ENCODE measurements around the gene FERMT3.
"Not testable (repeated sequence)": the region's sequence is repeated elsewhere in the genome, so short reads cannot be mapped to it uniquely, and the experiment has no call there.

The FERMT3 gene

DNA sequence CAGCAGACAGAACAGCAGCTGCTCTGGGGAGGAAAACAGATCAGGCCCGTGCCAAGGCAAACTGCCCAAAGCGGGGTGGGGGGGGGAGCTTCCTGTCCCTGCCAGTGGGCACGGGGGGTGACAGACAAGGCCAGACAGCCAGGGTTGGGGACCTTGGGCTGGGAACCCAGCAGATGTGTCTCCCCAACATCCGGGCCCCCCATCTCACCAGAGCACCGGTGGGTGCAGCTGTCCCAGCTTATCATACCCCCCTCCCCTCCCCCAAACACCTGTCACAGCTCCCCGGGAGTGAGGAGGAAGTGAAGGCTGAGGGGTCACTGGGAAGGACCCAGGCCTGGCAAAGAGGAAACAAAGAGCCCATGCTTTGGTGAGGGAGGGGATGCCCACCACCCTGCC lies 38.9 kb downstream of the FERMT3 start:
- peak in 3 of 10 donors; percentile 49 to 81 (median 52) for DNase-seq
- intact Hi-C loops (cut with DNase I): no loop called here

DNA sequence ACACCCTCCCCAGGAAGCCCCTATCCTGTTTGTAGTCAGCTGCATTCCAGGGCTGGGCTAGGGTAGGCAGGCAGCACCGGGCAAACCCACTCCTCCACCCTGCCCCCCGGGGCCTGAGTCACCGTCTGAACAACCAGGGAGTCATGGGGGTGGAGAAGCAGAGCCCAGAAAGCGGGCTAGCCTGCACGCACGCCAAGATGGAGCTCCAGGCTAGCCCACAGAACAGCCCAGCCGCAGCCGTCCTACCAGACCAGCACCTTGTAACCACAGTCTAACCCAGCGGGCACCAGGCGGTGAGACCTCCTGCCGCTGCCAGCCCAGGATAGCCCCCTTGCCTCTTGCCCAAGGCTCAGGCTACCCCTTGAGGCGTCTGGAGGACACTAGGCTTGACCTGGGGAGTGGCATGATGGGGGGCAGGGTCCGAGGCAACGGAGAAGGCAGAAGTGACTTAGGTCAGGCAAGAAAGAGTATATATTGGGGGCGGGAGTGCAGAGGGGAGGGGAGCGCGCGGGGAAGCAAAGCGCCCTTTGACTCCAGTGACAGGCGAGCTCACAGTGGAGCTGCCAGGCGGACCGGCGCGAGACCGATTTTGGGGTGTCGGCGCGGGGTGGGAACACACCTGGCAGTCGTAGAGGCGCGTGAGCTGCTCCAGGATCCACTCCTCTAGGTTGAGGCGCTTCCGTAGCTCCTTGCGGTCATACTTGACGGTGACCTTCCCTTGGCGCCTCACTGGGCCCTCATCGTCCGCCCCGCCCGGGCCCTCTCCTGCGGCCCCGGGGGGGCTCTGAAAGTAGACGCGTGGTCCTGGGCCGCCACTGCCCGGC lies 39.5 kb downstream of the FERMT3 start:
- intact Hi-C loops (cut with DNase I): no loop called here
- peak in 2 of 10 donors; percentile 57 to 80 for DNase-seq

DNA sequence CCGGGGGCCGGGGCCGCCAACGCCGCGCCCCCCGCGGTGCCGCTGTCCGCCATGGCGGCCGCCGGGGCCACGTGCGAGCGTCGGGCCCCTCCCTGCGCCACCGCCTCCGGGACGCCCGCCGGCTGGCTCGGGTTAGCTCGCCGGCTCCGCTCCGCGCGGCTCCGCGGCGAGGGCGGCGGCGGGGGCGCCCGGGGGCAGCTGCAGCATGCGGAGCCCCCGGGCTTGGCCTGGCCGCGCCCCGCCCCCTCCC lies 40.0 kb downstream of the FERMT3 start:
- DNase-seq; intact Hi-C loops (cut with DNase I): not testable (repeated sequence)

DNA sequence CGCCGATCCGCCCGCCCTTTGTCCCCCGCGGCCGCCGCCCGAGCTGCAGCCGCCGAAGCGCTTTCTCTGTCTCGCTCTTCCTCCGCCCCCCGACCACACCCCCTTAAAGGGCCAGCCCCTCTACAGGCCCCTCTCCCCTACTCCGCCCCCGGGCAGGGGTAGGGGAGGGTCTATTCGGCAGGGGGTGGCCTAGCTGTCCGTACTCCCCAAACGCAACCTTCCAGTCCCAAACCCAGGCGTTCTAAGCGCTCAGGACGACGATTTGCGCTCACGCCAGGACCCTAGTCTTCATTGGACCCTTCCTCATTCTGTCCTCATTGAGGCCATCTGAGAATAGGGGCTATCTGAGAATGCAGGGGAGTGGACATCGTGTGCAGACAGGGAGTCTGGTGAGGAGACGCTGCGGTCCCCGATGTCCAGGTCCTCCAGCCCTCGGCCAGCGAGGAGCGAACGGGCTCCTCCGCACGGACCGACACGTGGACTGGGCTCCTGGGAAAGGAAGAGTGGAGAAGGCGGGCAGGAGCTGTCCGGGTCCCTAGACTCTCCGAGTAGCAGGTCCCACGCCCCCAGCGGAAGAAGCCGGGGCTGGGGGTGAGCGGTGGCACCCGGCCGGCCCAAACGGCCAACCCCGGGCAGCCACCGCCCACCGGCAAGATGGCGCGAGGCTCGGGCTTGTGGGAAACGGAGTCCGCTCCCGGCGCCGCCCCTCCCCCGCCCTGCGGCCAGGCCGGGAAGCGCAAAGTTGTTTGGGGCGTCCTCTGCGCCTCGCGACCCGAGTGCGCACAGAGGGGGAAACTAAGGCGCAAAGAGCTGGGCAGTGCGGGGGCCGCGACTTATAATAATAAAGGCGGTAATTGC lies 40.6 kb downstream of the FERMT3 start, which contains the start of gene PPP1R14B:
PPP1R14B (minus strand) TSS at position 73 of the 858 bp plus-strand sequence. CDS start 270 bp downstream, outside the sequence.
- intact Hi-C loops (cut with DNase I): no loop called here
- peak; percentile 79 to 97 (median 88) for DNase-seq

DNA sequence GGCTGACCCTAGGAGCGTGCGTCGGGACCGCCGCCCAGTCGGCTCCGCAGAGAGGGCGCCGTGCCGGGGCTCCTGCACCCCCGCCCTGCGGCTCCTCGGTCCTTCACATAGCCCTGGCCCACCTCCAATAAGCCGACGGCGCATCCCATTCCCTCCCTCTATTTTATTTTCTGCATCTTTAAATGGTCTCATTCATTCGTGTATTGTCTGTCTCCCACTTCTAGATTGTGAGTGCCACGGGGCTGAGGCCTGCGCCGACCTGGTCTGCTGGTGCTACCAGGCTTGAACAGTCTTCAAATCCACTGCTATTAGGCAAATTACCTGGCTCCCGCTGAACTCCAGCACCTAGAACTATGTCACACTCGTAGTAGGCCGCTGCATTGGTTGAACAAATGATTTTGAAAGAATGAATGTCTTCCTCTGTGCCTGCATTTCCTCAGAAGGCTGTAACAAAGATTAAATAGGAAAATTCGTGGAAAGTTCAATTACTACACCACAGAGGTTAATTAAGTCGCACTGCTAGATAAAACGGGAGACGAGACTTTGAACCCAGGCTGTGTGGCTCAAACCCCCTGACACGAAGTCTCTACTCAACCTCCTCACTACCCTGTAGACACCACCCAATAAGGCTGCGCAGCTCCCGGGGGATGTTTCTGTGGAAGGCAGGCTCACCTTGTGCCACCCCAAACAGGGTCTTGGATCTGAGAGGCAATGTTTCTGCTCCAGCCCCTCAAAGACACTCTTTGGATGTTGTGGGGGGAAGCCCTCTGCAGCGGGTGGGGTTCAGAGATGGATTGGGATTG lies 41.4 kb downstream of the FERMT3 start:
- no peak for DNase-seq
- intact Hi-C loops (cut with DNase I): no loop called here

DNA sequence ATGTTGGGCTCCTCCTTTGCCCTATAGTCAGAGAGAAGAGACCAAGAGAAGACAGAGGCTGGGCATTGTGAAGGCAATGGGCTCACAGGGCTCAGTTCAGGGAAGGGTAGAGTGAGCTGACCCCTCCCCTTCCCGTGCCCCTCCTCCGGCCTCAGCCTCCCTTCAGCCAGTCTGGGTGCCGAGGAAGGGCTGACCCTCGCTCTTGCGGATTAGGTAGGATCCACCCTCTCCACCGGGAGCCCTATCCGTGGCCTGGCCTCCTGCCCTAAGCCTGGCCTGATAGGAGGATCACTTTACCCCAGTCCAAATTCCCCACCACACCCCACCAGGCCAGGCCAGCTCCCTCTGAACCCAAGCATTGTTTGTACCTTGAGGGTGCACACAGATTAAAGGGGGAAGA lies 42.1 kb downstream of the FERMT3 start:
- intact Hi-C loops (cut with DNase I): no loop called here
- DNase-seq: no peak

DNA sequence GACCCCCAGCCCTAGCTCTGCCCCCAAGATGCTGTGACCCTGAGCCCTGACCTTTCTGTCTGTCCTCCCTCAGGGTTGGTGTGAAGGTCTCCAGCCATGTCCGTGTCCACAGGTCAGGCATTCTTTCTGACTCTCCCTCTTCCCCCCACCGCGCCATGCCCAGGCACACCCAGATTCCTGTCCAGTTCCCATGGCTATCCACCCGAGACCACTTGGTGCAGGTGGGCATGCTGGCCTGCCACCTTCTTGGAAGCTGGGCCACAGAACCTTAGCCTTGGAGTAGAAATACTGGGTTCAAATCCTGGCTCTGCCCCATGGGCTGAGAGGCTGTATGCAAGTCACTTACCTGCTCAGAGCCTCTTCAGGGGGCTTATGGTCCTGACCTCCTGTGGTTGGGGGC lies 42.5 kb downstream of the FERMT3 start:
- intact Hi-C loops (cut with DNase I): no loop called here
- DNase-seq: peak in 1 of 10 donors; percentile 75

DNA sequence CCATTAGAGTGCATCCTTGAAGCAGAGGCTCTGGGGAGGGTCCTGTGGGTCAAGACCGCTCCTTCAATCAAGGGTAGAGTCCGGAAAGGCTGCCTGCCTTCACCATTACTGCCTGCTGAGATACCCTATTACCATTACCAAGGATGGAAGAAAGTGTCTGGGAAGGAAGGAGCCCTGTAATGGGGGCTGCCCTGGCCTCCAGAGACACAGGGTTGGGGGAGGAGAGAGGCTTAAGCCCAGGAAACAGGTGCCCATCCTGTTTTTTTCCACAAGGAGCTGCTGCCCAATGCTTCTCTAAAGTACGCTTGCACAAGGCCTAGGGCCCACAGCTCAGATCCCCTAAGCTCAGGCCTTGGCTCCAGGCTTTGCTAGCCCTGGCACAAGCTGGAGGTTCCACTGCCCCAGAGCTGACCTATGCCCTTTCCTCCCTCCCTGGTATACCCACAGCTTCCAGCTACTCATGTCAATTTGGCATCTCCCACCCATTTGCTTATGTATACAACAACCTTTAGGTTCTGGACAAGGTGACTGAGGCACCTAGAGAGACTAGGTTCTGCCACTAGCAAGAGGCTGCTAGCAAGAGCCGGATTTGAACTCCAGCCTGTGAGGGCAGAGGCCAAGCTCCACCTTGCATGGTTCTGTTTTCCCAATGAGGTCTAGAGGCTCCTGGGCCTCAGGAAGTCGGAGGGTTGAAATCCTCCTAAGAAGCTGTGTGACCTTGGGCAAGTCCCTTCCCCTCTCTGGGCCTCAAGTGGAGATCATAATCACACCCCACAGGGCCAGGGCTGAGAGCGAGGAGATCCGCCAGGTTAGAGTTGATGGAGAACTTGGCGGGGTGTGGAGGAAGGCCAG lies 43.3 kb downstream of the FERMT3 start:
- intact Hi-C loops (cut with DNase I): loop anchor here (5.0 kb wide), 1 partner anchor 53 kb away; the partner anchor contains the start of gene CATSPERZ
- no peak for DNase-seq

DNA sequence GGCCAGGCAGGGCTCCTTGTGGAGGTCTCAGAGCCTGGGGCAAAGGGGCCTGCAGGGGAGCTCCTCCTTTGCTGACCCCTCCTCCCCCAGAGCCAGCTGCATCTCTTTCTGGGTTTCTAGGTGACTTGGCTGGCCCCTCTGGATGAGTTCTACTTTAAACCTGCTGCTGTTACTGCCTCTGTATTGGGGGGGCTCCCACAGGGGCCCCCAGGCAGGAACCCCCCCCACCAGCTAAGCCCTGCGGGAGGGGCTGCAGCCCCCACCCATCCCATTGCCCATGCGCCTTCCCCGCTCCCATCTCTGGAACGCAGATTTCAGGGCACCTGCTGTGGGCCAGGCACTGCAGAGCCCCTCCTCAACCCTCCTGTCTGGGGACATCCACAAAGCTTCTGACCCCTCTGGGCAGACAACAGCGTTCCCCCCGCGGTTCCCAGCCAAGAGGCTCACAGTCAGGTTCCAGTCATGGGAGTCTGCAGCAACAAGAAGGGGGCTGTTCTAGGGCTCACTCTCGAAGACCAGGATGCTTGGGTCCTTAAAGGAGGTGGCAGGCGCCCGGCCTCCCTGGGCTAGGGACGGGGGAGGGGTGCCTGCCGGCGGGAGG lies 44.0 kb downstream of the FERMT3 start:
- DNase-seq: no peak
- intact Hi-C loops (cut with DNase I): loop anchor here (5.0 kb wide), 1 partner anchor 52 kb away; the partner anchor contains the start of gene CATSPERZ

DNA sequence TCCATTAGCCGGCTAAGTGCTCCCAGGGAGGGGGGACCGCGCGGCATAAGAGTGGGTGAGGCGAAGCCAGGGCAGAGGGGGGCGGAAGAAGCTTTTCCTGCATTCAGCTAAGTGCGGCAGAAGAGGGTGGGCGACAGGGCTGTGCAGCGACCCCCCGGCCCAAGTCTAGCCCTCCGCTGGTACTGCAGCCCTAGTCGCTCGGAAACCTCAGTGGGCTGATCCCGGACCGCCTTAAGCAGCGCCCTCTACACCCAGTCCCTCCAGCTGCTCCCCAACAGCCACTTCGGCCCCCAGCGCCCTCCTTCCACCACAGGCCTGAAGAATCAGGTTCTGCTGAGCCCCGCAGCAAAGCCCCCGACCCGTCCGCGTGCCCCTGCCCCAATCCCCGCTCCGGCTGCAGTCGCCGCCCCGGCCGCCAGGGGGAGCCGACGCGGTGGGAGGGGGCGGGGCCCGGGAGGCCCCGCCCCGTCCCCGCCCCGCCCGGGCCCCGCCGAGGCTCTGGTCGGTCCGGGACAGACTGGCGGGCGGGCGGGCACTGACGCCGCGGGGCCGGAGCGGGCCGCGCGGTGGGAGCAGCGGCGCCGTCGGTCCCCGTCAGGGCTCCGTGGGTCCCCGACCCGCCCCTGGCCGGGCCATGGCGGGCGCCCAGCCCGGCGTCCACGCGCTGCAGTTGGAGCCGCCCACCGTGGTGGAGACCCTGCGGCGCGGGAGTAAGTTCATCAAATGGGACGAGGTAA lies 44.7 kb downstream of the FERMT3 start, which contains the start of gene PLCB3:
PLCB3 (plus strand) TSS at position 515 of the 737 bp plus-strand sequence; CDS start at position 635, 120 bp downstream.
- intact Hi-C loops (cut with DNase I): loop anchor here (5.0 kb wide), 1 partner anchor 51 kb away; the partner anchor contains the start of gene CATSPERZ
- peak in 5 of 10 donors; percentile 46 to 90 (median 78) for DNase-seq

DNA sequence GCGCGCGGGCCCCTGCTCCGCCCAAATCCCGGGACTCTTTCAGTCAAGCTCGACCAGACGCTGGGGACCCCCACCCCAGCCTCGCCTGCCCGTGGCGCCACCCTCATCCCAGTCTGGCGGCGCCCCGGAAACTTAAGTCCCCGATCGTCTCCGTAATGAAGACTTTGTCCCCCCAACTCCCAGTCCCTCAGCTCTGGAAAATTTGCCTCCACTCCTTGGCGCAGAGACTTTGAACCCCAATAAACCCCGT lies 45.2 kb downstream of the FERMT3 start:
- DNase-seq: no peak
- intact Hi-C loops (cut with DNase I): loop anchor here (5.0 kb wide), 1 partner anchor 51 kb away; the partner anchor contains the start of gene CATSPERZ

DNA sequence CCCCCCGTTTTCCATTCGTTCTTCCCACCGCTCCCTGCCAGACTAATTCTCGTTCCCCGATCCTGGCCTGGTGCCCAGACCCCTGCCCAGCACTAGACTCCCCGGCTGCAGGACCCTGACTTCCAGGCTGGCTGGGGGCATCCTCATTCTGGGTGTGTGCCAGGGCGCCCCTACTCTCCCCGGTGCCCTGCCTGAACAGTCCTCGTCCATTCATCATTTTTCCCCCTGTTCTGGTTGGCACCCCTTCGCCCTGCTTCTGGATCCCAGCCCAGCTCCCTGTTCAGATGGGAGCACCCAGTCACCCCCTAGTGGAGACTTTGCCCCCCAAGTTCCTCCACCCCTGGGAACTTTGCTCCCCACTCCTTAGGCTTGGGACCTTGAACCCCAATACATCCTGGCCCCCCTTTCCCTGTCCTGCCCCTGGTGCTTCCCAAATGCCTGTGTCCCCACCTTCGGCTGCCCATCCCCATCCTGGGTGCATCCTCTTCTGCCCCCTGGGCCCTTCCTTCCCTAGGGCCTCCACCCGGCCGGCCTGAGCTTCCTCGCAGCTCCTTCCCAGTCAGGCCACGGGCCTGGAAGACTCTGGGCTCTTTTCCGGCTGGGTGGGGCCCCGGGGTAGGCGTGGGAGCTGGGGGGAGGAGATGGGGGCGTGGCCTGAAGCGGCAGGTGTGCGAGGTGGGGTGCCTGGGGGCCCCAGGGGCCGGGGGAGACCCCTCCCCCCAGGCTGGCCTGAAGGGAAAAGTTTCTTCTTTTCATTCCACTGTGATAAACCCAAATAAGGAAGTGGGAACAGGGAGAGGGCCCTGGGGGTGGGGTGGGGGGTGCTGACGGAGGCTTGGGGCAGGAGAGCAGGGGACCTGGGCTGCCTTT lies 45.7 kb downstream of the FERMT3 start:
- intact Hi-C loops (cut with DNase I): loop anchor here (5.0 kb wide), 1 partner anchor 50 kb away; the partner anchor contains the start of gene CATSPERZ
- no peak for DNase-seq

DNA sequence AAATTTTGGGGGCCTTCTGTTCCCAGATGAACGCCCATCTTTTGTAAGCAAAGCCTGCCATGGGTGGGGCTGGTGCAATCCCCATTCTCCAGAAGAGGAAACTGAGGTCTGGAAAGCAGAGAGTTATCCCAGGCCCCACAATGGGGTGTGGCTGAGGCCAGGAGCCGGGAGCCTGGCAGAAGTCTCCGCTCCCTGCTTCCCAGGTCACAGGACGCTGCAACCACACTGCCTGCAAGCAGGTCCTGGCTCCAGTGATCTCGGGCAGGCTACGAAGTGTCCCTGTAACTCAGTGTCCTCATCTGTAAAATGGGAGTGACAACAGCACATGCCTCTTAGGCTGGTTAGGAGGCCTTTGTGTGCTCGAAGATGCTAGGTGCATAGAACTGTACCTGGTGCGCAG lies 46.5 kb downstream of the FERMT3 start:
- intact Hi-C loops (cut with DNase I): loop anchor here (5.0 kb wide), 1 partner anchor 49 kb away; the partner anchor contains the start of gene CATSPERZ
- DNase-seq: no peak

DNA sequence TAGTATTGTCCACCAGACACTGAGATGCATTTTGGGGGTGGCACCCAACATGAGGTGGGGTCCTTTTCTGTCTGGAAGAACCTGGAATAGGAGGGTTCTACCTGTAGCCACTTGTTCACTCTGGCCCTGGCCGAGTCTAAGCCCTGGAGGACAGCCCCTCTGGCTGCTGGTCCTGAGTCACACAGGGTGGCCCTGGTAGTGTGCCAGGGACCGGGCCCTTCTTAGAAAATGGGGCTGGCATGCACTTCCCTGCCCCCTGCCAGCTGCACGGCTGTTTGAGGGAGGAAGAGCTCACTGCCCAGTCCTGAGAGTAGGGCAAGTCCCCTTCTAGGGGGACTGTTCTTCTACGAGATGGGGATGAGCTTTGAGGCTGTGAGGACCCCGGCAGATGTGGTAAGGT lies 47.0 kb downstream of the FERMT3 start:
- intact Hi-C loops (cut with DNase I): loop anchor here (5.0 kb wide), 1 partner anchor 49 kb away; the partner anchor contains the start of gene CATSPERZ

DNA sequence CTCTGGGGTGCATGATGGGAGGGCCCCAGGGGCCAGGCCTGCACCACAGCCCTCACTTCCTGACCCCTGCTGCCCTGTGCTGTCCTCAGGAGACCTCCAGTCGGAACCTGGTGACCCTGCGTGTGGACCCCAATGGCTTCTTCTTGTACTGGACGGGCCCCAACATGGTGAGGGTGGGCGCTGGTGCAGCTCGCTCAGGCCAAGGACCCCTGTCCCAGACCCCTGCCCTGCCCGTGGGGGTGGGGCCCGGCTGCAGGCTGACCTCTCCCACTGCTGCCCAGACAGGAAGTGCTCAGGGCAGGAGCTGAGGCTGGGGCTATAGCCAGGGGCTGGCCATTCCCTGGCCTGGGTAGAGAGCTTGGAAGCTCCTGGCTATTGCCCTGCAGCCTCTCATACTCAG lies 47.8 kb downstream of the FERMT3 start:
- intact Hi-C loops (cut with DNase I): loop anchor here (5.0 kb wide), 1 partner anchor 48 kb away; the partner anchor contains the start of gene CATSPERZ
- no peak for DNase-seq

More for the DNA sequence above, 47.0 kb downstream of the FERMT3 start:
- DNase-seq: peak in 4 of 10 donors; percentile 48 to 89 (median 66)

DNA sequence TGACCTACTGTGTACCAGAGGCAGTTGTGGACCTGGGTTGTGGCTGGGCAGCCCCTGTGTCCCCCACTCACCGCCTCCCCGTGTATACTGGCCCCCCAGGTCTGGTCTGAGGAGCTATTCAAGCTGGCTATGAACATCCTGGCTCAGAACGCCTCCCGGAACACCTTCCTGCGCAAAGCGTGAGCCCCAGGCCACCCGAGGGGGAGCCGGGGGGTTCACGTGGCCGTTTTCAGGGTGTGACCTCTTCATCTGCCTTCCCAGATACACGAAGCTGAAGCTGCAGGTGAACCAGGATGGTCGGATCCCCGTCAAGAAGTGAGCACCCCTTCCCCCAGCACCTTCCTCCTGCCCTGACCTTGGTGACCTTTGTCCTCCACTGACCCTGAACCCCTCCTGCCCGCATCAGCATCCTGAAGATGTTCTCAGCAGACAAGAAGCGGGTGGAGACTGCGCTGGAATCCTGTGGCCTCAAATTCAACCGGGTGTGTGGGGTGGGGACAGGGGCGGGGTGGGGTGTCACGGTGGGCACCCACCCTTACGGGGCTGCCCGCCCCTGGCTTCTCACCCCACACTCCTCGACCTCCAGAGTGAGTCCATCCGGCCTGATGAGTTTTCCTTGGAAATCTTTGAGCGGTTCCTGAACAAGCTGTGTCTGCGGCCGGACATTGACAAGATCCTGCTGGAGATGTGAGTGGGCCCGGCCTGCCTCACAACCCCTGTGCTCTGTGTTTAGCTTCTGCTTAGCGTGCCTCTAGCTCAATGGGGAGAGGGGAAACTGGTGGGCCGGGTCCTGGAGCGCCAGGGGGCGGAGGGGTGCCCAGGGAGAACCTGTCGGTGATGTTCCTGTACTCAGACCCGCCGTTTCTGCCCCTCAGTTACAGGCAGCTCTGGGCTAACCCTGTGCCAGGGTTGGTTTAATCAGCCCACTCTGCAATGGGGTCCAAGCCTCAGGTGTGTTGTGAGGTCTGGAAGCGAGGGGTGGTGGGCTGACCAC lies 48.9 kb downstream of the FERMT3 start:
- no peak for DNase-seq
- intact Hi-C loops (cut with DNase I): no loop called here
